ENCODE data around the gene MAB21L4.
"Not testable (repeated sequence)": the region's sequence is repeated elsewhere in the genome, so short reads cannot be mapped to it uniquely, and the experiment has no call there.

Gene MAB21L4

GRCh38 chr2:240857039-240858008 lies 38.6 kb downstream of the MAB21L4 start:
- no peak for DNase-seq

DNA sequence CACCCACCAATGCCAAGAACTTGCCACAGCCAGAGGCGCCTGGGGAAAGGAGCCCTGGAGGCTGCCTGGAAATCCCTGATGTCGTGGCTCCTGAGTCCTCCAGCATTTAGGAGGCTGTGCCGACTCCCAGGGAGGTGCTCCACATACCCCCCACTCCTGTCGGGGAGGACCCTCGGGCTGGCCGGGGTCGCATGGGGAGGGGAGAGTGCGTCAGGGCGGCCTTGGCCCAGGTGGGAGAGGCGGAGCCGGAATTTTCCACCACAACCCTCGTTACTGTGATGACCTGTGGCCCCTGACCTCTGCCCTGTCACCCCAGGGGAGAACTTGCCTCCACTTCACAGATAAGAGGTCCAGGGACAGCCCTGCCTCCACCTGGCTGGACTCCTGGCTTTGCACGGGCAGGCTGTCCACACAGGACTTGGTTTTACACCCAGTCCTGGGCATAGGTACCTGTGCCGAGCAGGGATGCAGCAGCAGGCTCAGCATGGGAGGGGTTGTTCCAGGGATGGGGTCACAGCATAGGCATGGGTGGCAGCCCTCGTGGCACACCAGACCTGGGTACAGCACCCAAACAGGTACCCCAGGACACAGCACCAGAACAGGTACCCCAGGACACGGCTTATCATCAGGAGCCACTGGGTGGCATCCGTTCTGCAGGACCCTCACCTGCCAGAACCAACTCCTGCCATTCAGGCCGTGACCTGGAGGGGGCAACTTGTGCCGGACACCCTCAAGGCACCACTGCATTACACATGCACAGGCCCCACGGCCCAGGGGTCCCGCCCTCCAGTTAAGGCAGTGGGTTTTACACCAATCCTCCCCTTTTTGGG lies 39.6 kb downstream of the MAB21L4 start:
- DNase-seq, result no peak

DNA sequence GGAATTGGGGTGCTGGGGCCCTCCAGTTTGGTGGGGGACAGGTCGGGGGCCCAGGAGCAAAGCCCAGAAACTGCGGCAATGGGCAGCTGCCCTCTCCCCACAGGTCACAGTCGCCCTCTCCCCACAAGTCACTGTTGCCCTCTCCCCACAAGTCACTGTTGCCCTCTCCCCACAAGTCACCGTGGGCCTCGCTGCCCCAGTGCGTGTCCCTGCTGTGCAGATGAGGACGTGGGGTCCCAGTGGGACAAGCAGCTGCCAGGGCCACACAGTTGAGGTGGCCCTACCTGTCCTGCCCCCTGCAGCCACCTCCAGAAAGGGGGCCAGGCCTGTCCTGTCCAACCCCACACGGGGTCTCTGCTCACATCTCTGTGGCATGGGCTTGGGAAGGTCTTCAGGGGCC lies 40.3 kb downstream of the MAB21L4 start:
- no peak for DNase-seq

DNA sequence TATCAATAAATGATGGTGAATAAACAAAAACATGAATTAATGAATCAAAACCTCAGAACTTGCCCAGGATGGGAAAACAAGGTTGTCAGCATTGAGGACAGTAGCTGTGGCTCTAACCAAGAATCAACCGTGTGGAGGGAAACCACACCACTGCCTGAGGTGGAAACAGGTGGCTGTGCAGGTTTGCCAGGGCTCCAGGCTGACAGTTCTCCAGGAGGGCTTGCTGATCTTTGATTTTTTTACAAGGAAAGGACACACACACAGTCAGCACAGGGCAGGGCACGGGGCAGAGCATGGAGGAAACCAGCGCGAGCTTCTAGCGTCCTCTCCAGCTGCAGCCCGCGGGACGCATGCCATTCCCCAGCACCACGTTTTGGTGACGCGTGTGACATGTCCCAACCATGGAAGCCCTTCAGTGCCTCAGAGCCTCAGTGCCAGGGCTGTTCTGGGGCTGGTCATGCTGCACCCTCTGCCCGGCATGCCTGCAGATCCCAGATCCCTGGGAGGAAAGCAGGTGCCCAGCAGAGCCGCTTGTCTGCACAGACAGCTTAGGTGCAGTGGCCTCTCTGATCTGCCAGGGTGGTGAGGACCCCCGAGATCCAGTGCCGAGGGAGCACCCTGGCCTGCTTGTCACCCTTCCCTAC lies 43.2 kb downstream of the MAB21L4 start:
- no peak for DNase-seq

DNA sequence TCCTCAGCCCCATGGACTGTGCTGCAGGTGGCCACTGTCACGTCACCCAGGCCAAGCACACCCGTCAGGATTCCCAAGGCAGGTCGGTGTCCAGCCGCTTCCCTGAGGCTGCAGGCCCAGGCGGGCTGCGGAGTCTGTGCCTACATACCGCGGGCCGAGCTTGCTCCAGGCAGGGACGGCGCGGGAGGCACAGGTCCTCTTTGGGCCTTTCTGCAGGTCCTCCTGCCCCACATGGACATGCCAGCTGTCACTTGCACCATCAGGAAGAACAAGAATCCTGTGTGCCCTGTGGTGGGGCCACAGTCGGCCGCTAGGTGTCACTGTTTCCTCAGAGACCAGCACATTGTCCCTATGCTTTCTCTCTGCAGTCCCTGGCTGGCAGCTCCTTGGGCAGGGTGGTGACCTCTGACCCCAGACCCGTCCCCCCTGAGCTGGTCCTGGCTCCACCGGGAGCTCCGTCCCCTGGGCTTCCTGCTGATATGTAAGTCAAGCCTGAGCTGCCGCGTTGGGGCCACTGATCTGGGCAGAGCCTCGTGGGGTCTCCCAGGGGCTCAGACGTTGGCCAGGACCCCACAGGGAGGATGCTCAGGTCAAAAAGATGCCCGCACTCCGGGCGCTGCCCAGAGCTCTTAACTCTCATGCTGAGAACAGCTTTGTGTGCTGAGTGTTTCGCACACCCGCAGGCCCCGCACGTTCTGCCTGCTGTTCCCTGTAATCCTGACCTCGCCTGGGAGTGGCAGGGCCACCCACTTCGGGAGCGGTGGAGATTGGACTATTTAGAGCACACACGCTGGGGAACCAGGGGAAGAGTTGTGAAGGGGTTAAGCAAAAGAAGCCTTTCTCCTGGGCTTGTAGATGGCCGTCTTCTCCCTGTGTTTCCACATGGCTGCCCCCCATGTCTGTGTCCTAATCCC lies 44.6 kb downstream of the MAB21L4 start:
- DNase-seq, result peak; percentile 83

GRCh38 chr2:240850756-240851077 lies 45.2 kb downstream of the MAB21L4 start:
- DNase-seq, result no peak

DNA sequence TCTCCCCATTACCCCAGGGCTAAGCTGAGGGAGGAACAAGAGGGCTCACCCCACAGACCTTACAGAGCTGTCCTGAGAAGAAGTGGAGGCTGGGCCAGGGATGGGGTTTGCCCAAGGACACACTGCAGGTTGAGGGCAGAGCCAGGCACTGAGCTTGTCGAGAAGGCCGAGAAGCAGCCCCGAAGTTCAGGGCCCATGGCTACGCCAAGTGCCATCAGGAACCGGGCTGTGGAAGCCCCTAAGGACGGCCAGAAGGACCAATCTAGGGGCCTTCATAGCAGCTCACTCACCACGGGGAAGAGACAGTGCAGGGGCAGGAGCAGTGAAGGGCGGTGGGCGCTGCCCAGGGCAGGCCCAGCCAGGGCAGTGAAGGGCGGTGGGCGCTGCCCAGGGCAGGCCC lies 45.9 kb downstream of the MAB21L4 start:
- DNase-seq, result no peak

- DNase-seq, result no peak
Observed at GRCh38 chr2:240848900-240849680, 46.9 kb downstream of the MAB21L4 start.

- no peak for DNase-seq
Observed at GRCh38 chr2:240847817-240848216, 48.1 kb downstream of the MAB21L4 start.

- DNase-seq, result no peak
Observed at GRCh38 chr2:240846873-240847595, 48.9 kb downstream of the MAB21L4 start.

GRCh38 chr2:240846309-240846708 lies 49.6 kb downstream of the MAB21L4 start:
- not testable (repeated sequence) for DNase-seq

DNA sequence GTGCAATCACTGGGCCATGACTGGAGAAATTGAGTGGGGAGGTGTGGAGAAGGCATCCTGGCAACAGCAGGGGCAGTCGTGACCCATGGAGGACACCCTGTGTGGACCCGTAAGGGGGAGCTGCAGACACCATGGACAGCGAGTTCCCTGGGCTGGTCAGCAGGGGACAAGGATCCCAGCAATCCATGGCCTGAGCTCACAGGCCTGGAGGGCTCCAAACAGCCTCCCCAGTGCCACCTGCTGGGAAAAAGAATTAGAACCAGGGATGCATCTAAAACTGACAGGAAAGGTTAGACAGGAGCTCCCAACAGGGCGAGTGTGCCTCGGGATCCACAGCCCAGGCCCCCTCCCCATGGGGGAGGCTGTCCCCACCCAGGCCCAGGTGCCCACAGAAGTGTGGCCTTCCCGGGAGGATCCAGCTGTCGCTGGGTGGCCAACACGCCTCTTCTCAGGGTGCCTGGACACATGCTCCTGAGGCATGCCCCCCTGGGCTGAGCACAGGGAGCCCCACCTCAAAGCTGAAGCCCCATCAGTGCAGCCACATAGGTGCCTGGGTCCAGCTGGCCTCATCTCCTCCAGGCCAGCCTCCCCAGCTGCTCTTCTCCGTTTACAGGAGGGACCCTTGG lies 55.4 kb downstream of the MAB21L4 start:
- peak; percentile 55 for DNase-seq

GRCh38 chr2:240839152-240840143 lies 56.5 kb downstream of the MAB21L4 start:
- DNase-seq, result no peak

GRCh38 chr2:240837621-240838020 lies 58.3 kb downstream of the MAB21L4 start:
- no peak for DNase-seq

DNA sequence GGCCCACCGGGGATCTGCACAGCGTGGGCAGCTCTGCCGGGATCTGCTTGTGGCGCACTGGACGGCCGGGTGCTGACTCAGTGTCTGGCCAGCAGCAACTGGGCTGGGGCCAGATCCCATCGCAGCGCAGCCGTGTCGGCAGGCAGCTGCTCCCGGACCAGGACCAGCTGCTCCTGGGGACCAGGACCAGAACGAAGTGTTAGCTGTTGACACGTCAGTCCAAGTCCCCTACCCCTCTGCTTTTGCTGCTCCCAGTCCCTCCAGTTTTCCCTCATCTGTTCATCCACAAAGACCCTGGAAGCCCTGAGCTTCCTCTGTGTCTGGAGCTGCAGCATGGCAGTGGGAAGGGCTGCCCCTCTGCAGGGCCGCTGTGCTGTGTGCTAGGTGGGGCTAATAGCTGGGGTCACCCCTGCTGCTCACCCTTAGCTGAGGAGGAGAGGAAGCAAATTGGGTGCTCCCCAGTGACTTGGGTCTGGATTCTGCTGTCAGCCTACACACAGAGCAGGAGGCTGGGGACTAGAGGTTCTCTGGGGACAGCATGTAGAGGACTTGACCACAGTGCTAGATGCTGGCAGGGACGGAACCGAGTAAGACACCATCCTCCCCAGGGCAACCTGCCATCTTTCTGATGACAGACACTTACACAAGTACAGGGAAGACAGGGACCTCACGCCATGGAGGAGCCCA lies 59.0 kb downstream of the MAB21L4 start:
- no peak for DNase-seq
